T-cell (primary cell): Measurements from ENCODE around the gene LRRC73. TPM values are rescaled to one million over a fixed set of nuclear protein-coding genes. Genes with fewer than 3 reads are reported as not detected.
A peak's percentile ranks its signal among the peaks of the same experiment; 100 is the strongest.
"Not testable (repeated sequence)": the region's sequence is repeated elsewhere in the genome, so short reads cannot be mapped to it uniquely, and the experiment has no call there.

Experiments used
- ATAC-seq, 4 experiments: fragments of 200-7000 bp in 3 of 4; fragments of 150-1000 bp in 1 of 4; cut with Tn5 transposase; replicated peaks in 1 of 4; 1 replicate in 3 of 4; 2 replicates in 1 of 4; pipeline ENCODE4 v1.10.0; 2021; ENCODE audit warnings: moderate library complexity in 3 of 4, mild to moderate bottlenecking in 2 of 4, moderate number of reproducible peaks in 1 of 4
- CTCF ChIA-PET, 2 donors: fragments of 300-600 bp; sonication (Branson Sonifier 250); formaldehyde crosslinking; loops; one replicate each; lab custom pipeline; 2022; ENCODE audit warnings: antibody characterized with exemption in 2 of 2; lab: Charles Lee
- POLR2A ChIA-PET, 2 donors: fragments of 300-600 bp; sonication (Branson Sonifier 250); formaldehyde crosslinking; loops; one replicate each; lab custom pipeline; 2022; ENCODE audit warnings: antibody characterized with exemption in 2 of 2; lab: Charles Lee
- DNase-seq, 35 experiments: peaks; one replicate each; pipeline versions ENCODE4 v3.0.0 to v3.0.0-alpha.2; 2013 to 2023
- H3K27ac ChIP-seq: one replicate; pipeline ENCODE4 v1.5.1; 2013; ENCODE audit warnings: low read length
- H3K27me3 ChIP-seq, 2 experiments: replicated peaks in 1 of 2; 1 replicate in 1 of 2; 2 replicates in 1 of 2; pipeline versions ENCODE4 v1.6.1 to v1.7.0; 2013; ENCODE audit warnings: low read length in 1 of 2, mixed read lengths in 1 of 2; ENCODE audit not compliant: control insufficient read depth in 2 of 2, insufficient read depth in 2 of 2; ENCODE audit errors: extremely low read depth in 1 of 2
- H3K36me3 ChIP-seq, 2 donors: 1 replicate in 1 of 2; 2 replicates in 1 of 2; pipeline versions ENCODE4 v1.6.1 to v1.7.0; 2013; ENCODE audit warnings: low read length in 1 of 2; ENCODE audit not compliant: control insufficient read depth in 2 of 2, insufficient read depth in 1 of 2; ENCODE audit errors: extremely low read depth in 1 of 2
- H3K4me1 ChIP-seq, 2 experiments: 1 replicate in 1 of 2; 2 replicates in 1 of 2; pipeline versions ENCODE4 v1.6.1 to v1.7.0; 2013; ENCODE audit warnings: low read length in 2 of 2, mixed read lengths in 1 of 2; ENCODE audit not compliant: insufficient read depth in 2 of 2, control insufficient read depth in 1 of 2; ENCODE audit errors: extremely low read depth in 1 of 2
- H3K4me3 ChIP-seq, 2 donors: 1 replicate in 1 of 2; 2 replicates in 1 of 2; pipeline versions ENCODE4 v1.5.1 to v1.7.0; 2013; ENCODE audit warnings: mild to moderate bottlenecking in 2 of 2, low read length in 1 of 2, moderate library complexity in 1 of 2; ENCODE audit not compliant: control insufficient read depth in 1 of 2; ENCODE audit errors: extremely low read depth in 1 of 2
- H3K9me3 ChIP-seq: 2 replicates; pipeline ENCODE4 v1.7.0; 2013
- H3K27ac Mint-ChIP-seq, 2 donors: one replicate each; pipeline ENCODE4 v1.8.0; 2020 to 2021; ENCODE audit warnings: mild to moderate bottlenecking in 2 of 2, mixed read lengths in 2 of 2
- H3K27me3 Mint-ChIP-seq, 2 donors: one replicate each; pipeline ENCODE4 v1.8.0; 2021 to 2022; ENCODE audit warnings: mixed read lengths in 2 of 2
- H3K36me3 Mint-ChIP-seq: one replicate; pipeline ENCODE4 v1.8.0; 2021; ENCODE audit warnings: mixed read lengths
- H3K4me1 Mint-ChIP-seq, 3 donors: one replicate each; pipeline ENCODE4 v1.8.0; 2020 to 2022; ENCODE audit warnings: mixed read lengths in 3 of 3, mild to moderate bottlenecking in 1 of 3
- H3K4me3 Mint-ChIP-seq, 3 donors: one replicate each; pipeline ENCODE4 v1.8.0; 2020 to 2022; ENCODE audit warnings: mild to moderate bottlenecking in 3 of 3, mixed read lengths in 3 of 3, moderate library complexity in 3 of 3
- H3K9me3 Mint-ChIP-seq, 3 donors: one replicate each; pipeline ENCODE4 v1.8.0; 2020 to 2022; ENCODE audit warnings: mixed read lengths in 3 of 3
- WGBS: methylation state at CpG from one replicate; pipeline ENCODE4 v1.1.5; 2013; ENCODE audit warnings: missing lambda C conversion rate; ENCODE audit not compliant: insufficient coverage; 5-methylcytosine and 5-hydroxymethylcytosine counted together
- total RNA-seq, 35 experiments: library from RNA in 6 of 35; stranded (reverse) in 6 of 35; fragments of 120-200 nt in 1 of 35; gene quantifications; one replicate each; pipeline versions ENCODE4 v1.2.1 to v1.2.4 and lab custom pipeline; 2013 to 2026

The LRRC73 gene
- total RNA-seq, 5 donors from 2014 or later (not counting 1 experiment from before 2014, with no cell fraction given) = 0.53 to 0.95 (median 0.76) TPM; not detected in 2

- 98% methylated on average over 13 of the region's 26 CpGs for WGBS
- Mint-ChIP-seq H3K4me1 (peaks cover 8 to 18% (median 16%) of the 10 kb centered on the region in 3 donors), H3K27me3 (peaks cover 17 to 19% of the 10 kb centered on the region in 2 donors), H3K4me3 (no peak overlapping the region), H3K36me3 (peaks cover 37% of the 10 kb centered on the region), H3K27ac (peak overlapping the region in 1 of 2 donors; percentile 22), H3K9me3 (no peaks in the 10 kb centered on the region)
- Histone ChIP-seq H3K27ac (no peak overlapping the region), H3K4me1 (peaks cover 0 to 18% of the 10 kb centered on the region in 2 experiments), H3K9me3 (no peaks in the 10 kb centered on the region), H3K27me3 (peaks cover 0 to 30% of the 10 kb centered on the region in 2 experiments), H3K36me3 (peaks cover 19 to 45% of the 10 kb centered on the region in 2 donors), H3K4me3 (no peak overlapping the region)
- no peak for ATAC-seq
- CTCF ChIA-PET = interaction anchor here (0.5 to 1.4 kb wide), 5 partner anchors 11 to 763 kb away, joined by 3 read pairs; no protein-coding TSS in a partner anchor
- no peak for DNase-seq
- POLR2A ChIA-PET = no interaction called here
Measured at GRCh38 chr6:43504756-43505593, 5.2 kb downstream of the LRRC73 start.

GRCh38 chr6:43503443-43503842, 6.7 kb downstream of the LRRC73 start:
- DNase-seq = no peak
- Mint-ChIP-seq H3K36me3 (peaks cover 50% of the 10 kb centered on the region), H3K27ac (no peak overlapping the region), H3K27me3 (peaks cover 8 to 9% of the 10 kb centered on the region in 2 donors), H3K4me1 (peaks cover 4 to 9% (median 6%) of the 10 kb centered on the region in 3 donors), H3K9me3 (no peaks in the 10 kb centered on the region), H3K4me3 (no peak overlapping the region)
- CTCF ChIA-PET = interaction anchor here (0.5 to 0.7 kb wide), 3 partner anchors 45 to 266 kb away, joined by 3 to 7 read pairs (median 7); no protein-coding TSS in a partner anchor
- no peak for ATAC-seq
- WGBS = 94% methylated on average over 8 of the region's 8 CpGs
- no peak overlapping the region for H3K4me3 ChIP-seq
- H3K4me1 ChIP-seq = peaks cover 0 to 11% of the 10 kb centered on the region in 2 experiments
- H3K36me3 ChIP-seq = peaks cover 23 to 60% of the 10 kb centered on the region in 2 donors
- POLR2A ChIA-PET = no interaction called here
- no peaks in the 10 kb centered on the region for H3K9me3 ChIP-seq
- no peak overlapping the region for H3K27ac ChIP-seq
- H3K27me3 ChIP-seq = peaks cover 0 to 18% of the 10 kb centered on the region in 2 experiments

DNA sequence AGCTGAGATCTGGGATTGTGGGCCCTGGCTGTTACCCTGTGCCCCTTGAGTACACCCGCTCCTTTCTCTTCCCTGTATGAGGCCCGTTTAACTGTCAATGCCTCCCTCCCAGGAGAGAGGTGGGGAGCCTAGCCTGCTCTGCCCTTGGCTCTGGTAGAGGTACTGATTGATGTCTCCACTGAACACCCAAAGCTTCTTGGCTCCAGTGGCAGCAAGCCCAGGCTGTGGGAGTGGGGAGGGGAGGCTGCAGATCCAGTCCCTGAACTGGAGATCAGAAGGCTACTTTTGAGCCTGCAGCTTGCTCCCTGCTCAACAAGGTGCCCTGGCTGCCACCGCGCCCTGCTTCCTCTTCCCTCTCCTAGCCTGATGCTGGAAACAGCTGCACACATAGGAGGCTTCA, 7.5 kb downstream of the LRRC73 start:
- H3K27ac ChIP-seq = no peak overlapping the region
- H3K4me1 ChIP-seq = peaks cover 0 to 11% of the 10 kb centered on the region in 2 experiments
- 100% methylated on average over 2 of the region's 4 CpGs for WGBS
- no peaks in the 10 kb centered on the region for H3K9me3 ChIP-seq
- ChIA-PET CTCF (no interaction called here), POLR2A (no interaction called here)
- H3K36me3 ChIP-seq = peaks cover 23 to 64% of the 10 kb centered on the region in 2 donors
- peaks cover 0 to 10% of the 10 kb centered on the region in 2 experiments for H3K27me3 ChIP-seq
- Mint-ChIP-seq H3K27me3 (peaks cover 2 to 3% of the 10 kb centered on the region in 2 donors), H3K36me3 (peaks cover 50% of the 10 kb centered on the region), H3K4me3 (no peak overlapping the region), H3K27ac (peak overlapping the region; percentile 19 to 34), H3K9me3 (no peaks in the 10 kb centered on the region), H3K4me1 (peaks cover 4 to 9% (median 6%) of the 10 kb centered on the region in 3 donors)
- DNase-seq = no peak
- no peak overlapping the region for H3K4me3 ChIP-seq
- no peak for ATAC-seq

DNA sequence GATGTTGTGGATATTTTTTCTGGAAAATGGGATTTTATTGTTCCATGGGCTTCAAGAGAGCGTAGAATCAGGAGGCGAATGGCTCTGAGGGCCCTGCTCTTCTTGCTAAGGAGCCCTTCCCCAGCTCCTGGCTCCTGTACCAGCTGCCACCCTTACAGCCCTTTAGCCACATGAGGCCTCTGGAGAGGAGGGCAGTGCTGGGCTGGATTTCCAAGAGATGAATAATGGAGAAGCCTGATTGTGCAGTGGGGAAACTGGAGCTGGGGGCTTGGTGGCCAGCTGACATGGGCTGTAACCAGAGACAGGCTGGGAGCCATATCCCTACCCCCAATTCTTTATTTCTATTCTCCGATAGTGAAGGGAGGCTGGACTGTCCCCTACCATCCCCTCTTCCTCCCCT, 9.2 kb downstream of the LRRC73 start:
- Histone ChIP-seq H3K9me3 (no peaks in the 10 kb centered on the region), H3K36me3 (peaks cover 21 to 66% of the 10 kb centered on the region in 2 donors), H3K27me3 (no peaks in the 10 kb centered on the region), H3K4me3 (no peak overlapping the region), H3K27ac (no peak overlapping the region), H3K4me1 (peaks cover 0 to 5% of the 10 kb centered on the region in 2 experiments)
- H3K9me3 Mint-ChIP-seq = no peaks in the 10 kb centered on the region
- DNase-seq (no peak), ATAC-seq (no peak)
- peaks cover 0 to 2% (median 0%) of the 10 kb centered on the region in 3 donors for H3K4me1 Mint-ChIP-seq
- POLR2A ChIA-PET = interaction anchor here in 1 of 2 donors (0.6 kb wide), 1 partner anchor 31 kb away, joined by 3 read pairs; no protein-coding TSS in a partner anchor
- no peaks in the 10 kb centered on the region for H3K27me3 Mint-ChIP-seq
- CTCF ChIA-PET = no interaction called here
- H3K27ac Mint-ChIP-seq = peak overlapping the region; percentile 25 to 66
- WGBS = 100% methylated on average over 3 of the region's 3 CpGs
- no peak overlapping the region for H3K4me3 Mint-ChIP-seq
- peaks cover 50% of the 10 kb centered on the region for H3K36me3 Mint-ChIP-seq

GRCh38 chr6:43499028-43499815, 10.9 kb downstream of the LRRC73 start:
- CTCF ChIA-PET = interaction anchor here in 1 of 2 donors (0.6 kb wide), 1 partner anchor 927 kb away, joined by 4 read pairs; no protein-coding TSS in a partner anchor

DNA sequence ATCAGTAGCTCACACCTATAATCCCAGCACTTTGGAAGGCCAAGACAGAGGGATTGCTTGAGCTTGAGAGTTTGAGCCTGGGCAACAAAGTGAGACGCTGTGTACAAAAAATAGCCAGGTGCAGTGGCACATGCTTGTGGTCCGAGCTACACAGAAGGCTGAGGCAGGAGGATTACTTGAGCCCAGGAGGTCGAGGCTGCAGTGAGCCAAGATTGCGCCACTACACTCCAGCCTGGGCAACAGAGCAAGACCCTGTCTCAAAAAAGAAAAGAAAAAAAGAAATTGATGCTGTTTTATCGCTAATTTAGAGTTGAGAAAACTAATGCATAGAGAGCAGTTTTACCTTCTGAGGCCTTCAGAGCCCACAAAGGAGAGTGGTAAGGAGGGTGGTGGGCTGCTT, 11.9 kb downstream of the LRRC73 start:
- Histone ChIP-seq H3K36me3 (peaks cover 15 to 51% of the 10 kb centered on the region in 2 donors), H3K4me1 (peaks cover 4 to 29% of the 10 kb centered on the region in 2 experiments)
- H3K4me3 ChIP-seq, H3K27ac Mint-ChIP-seq, H3K4me3 Mint-ChIP-seq, ATAC-seq, H3K27ac ChIP-seq, DNase-seq, H3K9me3 ChIP-seq, H3K9me3 Mint-ChIP-seq, H3K27me3 ChIP-seq, POLR2A ChIA-PET, H3K27me3 Mint-ChIP-seq: not testable (repeated sequence)
- peaks cover 39% of the 10 kb centered on the region for H3K36me3 Mint-ChIP-seq
- H3K4me1 Mint-ChIP-seq = peaks cover 23 to 25% (median 24%) of the 10 kb centered on the region in 3 donors
- WGBS = 94% methylated on average over 5 of the region's 5 CpGs
- CTCF ChIA-PET = interaction anchor here in 1 of 2 donors (0.5 to 0.6 kb wide), 2 partner anchors 40 to 926 kb away, joined by 4 to 6 read pairs; no protein-coding TSS in a partner anchor

More at GRCh38 chr6:43499028-43499815, 10.9 kb downstream of the LRRC73 start:
- H3K27ac ChIP-seq = no peak overlapping the region
- Mint-ChIP-seq H3K9me3 (no peaks in the 10 kb centered on the region), H3K27ac (no peak overlapping the region), H3K36me3 (peaks cover 46% of the 10 kb centered on the region), H3K27me3 (no peaks in the 10 kb centered on the region), H3K4me1 (peaks cover 15 to 17% (median 17%) of the 10 kb centered on the region in 3 donors), H3K4me3 (no peak overlapping the region)
- ATAC-seq = no peak
- H3K9me3 ChIP-seq = no peaks in the 10 kb centered on the region
- peaks cover 15 to 57% of the 10 kb centered on the region in 2 donors for H3K36me3 ChIP-seq
- peaks cover 4 to 22% of the 10 kb centered on the region in 2 experiments for H3K4me1 ChIP-seq
- no peak overlapping the region for H3K4me3 ChIP-seq
- POLR2A ChIA-PET = interaction anchor here in 1 of 2 donors (0.5 kb wide), 1 partner anchor 1037 kb away, joined by 5 read pairs; no protein-coding TSS in a partner anchor
- WGBS = 97% methylated on average over 12 of the region's 12 CpGs
- no peaks in the 10 kb centered on the region for H3K27me3 ChIP-seq
- no peak for DNase-seq
